Measurements from ENCODE around the gene DMGDH.

Gene DMGDH

GRCh38 chr5:79069488-79070349 is at the start of gene DMGDH, which contains the start of gene BHMT2:
Gene DMGDH (minus strand): TSS chr5:79069674. CDS start chr5:79069620, 54 bp downstream.
Gene BHMT2 (plus strand): TSS chr5:79069767. CDS start chr5:79069783, 16 bp downstream.
- DNase-seq (ENCODE audit: low spot score): peak; percentile 65

- no peak for DNase-seq (ENCODE audit: low spot score)
These were observed 43.2 kb upstream of the DMGDH start for GRCh38 chr5:79112703-79113058.

GRCh38 chr5:79111960-79112702 is 42.7 kb upstream of the DMGDH start:
- no peak for DNase-seq (ENCODE audit: low spot score)

- DNase-seq (ENCODE audit: low spot score): no peak
These were observed 42.0 kb upstream of the DMGDH start, which contains the start of gene BHMT for GRCh38 chr5:79111387-79111959. Gene BHMT (plus strand): TSS chr5:79111809. CDS start chr5:79111886, 77 bp downstream.

- DNase-seq (ENCODE audit: low spot score): no peak
These were observed 40.3 kb upstream of the DMGDH start for GRCh38 chr5:79109527-79110492.

- no peak for DNase-seq (ENCODE audit: low spot score)
These were observed 39.3 kb upstream of the DMGDH start for GRCh38 chr5:79108792-79109191.

- DNase-seq (ENCODE audit: low spot score): no peak
These were observed 38.6 kb upstream of the DMGDH start for GRCh38 chr5:79108086-79108485.

- DNase-seq (ENCODE audit: low spot score): no peak
These were observed 37.7 kb upstream of the DMGDH start for GRCh38 chr5:79107020-79107796.

GRCh38 chr5:79105868-79106267 is 36.4 kb upstream of the DMGDH start:
- no peak for DNase-seq (ENCODE audit: low spot score)

- no peak for DNase-seq (ENCODE audit: low spot score)
These were observed 24.3 kb upstream of the DMGDH start for GRCh38 chr5:79093762-79094161.

GRCh38 chr5:79091064-79091463 is 21.6 kb upstream of the DMGDH start:
- DNase-seq (ENCODE audit: low spot score): no peak

- DNase-seq (ENCODE audit: low spot score): no peak
These were observed 19.0 kb upstream of the DMGDH start for GRCh38 chr5:79088507-79088906.

- DNase-seq (ENCODE audit: low spot score): no peak
These were observed 16.6 kb upstream of the DMGDH start for GRCh38 chr5:79086116-79086515.

- DNase-seq (ENCODE audit: low spot score): no peak
These were observed 12.3 kb upstream of the DMGDH start for GRCh38 chr5:79081779-79082178.

- DNase-seq (ENCODE audit: low spot score): no peak
These were observed 11.3 kb upstream of the DMGDH start for GRCh38 chr5:79080804-79081203.

- DNase-seq (ENCODE audit: low spot score): peak; percentile 10
These were observed 8.3 kb upstream of the DMGDH start for GRCh38 chr5:79077680-79078365.

- no peak for DNase-seq (ENCODE audit: low spot score)
These were observed 7.3 kb upstream of the DMGDH start for GRCh38 chr5:79076819-79077218.

GRCh38 chr5:79075646-79076426 is 6.4 kb upstream of the DMGDH start:
- DNase-seq (ENCODE audit: low spot score): no peak

- no peak for DNase-seq (ENCODE audit: low spot score)
These were observed 5.2 kb upstream of the DMGDH start for GRCh38 chr5:79074641-79075040.

GRCh38 chr5:79070350-79070667 is 835 bp upstream of the DMGDH start:
- DNase-seq (ENCODE audit: low spot score): peak; percentile 22
